ENCODE measurements around the gene FHIT.

Gene FHIT

DNA sequence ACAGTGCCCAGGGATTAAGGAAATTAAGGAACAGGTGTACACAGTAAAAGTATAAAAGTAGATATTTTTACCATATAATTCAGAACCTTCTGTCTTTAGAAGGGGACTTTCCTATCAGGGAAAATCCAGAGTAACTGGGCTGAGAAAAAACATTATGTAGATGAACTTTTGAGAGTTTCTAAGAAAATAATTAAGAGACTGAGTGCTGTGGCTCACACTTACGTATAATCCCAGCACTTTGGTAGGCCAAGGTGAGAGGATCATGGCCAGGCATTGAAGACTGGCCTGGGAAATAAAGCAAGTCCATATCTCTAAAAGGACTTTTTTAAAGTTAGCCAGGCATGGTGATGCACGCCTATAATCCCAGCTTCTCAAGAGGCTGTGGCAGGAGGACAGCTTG, 1021.8 kb downstream of the FHIT start:
- no peak overlapping the region for H3K27ac ChIP-seq
- DNase-seq (ENCODE audit: low read depth, low spot score), result no peak

GRCh38 chr3:60228823-60229222, 1022.4 kb downstream of the FHIT start:
- no peak for DNase-seq (ENCODE audit: low read depth, low spot score)
- H3K27ac ChIP-seq, result no peak overlapping the region

DNA sequence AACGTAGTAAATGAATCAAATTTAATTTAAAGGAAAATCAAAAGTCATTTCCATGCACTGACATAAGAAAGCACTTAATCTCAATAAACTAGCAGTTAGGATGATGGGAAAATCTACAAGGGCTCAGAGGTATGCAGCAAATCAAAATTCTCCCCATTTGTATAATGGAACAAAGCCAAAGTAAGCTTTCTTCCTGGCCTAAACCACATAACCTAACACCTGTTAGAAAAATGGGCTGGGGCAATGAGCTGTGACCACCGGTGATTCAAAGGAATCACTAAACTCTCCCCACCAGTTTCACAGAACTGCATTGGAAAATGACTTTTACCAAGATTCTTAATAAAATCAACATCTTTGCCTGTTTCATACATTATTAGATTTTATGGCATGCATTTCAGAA, 1024.3 kb downstream of the FHIT start:
- H3K27ac ChIP-seq, result no peak overlapping the region
- no peak for DNase-seq (ENCODE audit: low read depth, low spot score)

- no peak overlapping the region for H3K27ac ChIP-seq
- no peak for DNase-seq (ENCODE audit: low read depth, low spot score)
Measured at GRCh38 chr3:60225848-60226247, 1025.4 kb downstream of the FHIT start.

- DNase-seq (ENCODE audit: low read depth, low spot score), result no peak
- no peak overlapping the region for H3K27ac ChIP-seq
Measured at GRCh38 chr3:60220768-60221167, 1030.5 kb downstream of the FHIT start.

DNA sequence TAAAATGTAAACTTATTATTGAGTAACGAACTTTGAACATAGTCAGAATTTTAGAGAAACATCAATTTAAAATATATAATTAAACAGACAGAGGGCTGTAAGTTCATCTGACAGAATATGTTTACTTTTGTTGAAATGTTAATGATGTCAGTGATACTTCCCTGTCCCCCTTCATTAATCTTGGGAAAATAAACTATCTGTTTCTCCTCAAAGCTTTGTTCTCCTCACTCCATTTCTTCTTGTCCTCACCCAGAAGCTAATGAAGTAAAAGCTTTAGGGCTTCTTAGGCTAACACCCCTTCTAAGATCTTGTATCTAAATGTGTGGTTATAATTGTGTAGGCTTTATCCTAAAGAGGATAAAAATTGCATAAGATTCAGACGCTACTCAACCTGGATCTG, 1031.8 kb downstream of the FHIT start:
- H3K27ac ChIP-seq, result no peak overlapping the region
- DNase-seq (ENCODE audit: low read depth, low spot score), result no peak

GRCh38 chr3:60217156-60217911, 1033.9 kb downstream of the FHIT start:
- no peak for DNase-seq (ENCODE audit: low read depth, low spot score)
- no peak overlapping the region for H3K27ac ChIP-seq

DNA sequence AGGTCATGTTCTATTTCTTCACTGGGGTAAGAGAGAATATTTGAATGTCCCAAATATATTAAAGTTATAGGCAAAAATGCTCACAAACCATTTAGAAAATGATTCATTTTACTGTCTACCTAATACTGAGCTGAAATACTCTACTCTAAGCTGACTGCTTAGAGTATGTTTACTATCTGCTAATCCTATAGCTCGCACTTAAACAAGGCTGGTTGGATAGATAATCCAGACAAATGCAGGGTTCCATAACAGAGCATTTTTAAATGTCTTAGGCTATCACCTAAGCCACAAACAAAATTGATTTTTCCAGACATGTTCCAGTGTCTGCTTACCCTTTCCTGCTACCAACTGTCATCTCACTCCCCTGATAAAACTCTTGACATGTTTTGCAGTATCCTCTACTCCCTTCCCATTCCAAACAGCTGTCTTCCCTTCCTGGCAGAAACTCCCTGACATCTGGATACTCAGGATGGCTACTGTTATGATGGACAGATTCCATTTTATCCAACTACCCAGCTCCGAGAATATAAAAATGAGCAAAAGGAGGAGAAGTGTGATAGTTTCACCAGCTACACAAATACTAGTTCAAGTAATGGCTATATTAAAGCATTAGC, 1034.7 kb downstream of the FHIT start:
- H3K27ac ChIP-seq, result no peak overlapping the region
- DNase-seq (ENCODE audit: low read depth, low spot score), result no peak

DNA sequence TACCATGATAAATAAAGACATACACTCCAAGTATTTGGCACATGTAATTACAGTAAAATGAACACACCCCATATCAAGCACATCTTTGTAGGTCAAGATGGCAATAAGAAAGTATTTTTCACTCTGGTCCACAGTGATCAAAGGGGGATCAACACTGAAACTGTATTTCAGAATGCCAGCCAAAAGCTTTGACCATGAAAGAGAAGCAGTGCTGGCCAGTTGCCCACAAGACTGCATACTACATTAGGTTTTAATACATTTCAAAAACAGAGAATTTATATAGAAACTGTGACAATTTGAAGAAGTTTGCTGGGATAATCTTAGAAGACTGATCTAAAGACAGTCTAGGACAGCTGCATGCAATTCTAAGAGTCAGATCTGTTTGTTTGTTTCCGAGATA, 1035.3 kb downstream of the FHIT start:
- no peak for DNase-seq (ENCODE audit: low read depth, low spot score)
- no peak overlapping the region for H3K27ac ChIP-seq

GRCh38 chr3:60207905-60208304, 1043.3 kb downstream of the FHIT start:
- no peak for DNase-seq (ENCODE audit: low read depth, low spot score)
- no peak overlapping the region for H3K27ac ChIP-seq

DNA sequence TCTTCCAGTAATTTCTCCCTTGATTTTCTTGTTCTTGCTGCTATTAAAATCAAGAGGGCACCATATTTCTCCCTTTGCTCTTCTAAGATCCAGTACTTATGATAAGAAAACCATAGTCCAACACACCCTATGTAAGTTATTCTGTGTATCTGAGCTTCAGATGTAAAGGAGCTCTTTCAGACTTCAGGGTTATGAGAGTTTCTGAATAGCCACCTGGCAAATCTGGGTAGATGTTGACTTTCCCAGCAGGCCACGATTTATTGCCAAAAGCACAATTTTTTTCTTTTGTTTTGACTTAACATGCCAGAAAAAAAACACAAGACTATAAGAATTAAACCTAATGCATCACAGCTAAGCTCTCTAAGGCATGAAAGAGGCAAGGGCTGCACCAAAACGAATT, 1045.0 kb downstream of the FHIT start:
- no peak for DNase-seq (ENCODE audit: low read depth, low spot score)
- H3K27ac ChIP-seq, result no peak overlapping the region

GRCh38 chr3:60202052-60202726, 1049.1 kb downstream of the FHIT start:
- no peak for DNase-seq (ENCODE audit: low read depth, low spot score)
- no peak overlapping the region for H3K27ac ChIP-seq

DNA sequence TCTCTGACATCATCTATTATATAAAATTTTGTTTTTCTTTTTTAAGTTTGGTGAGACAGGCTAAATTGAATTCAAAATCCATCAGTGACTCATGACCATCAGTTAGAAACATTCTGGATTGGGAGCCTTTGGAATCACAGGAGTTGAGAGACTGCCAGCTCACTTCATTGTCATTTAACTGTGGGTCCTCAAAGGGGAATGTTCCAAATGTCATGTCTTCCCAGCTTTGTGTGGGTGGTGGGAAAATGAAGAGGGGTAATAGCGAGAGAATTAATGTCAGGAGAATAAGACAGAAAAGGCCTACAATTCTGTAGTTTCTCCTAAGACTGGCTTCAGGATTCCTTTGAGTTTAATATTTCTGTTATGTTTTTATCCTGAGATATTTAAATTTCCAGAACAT, 1051.9 kb downstream of the FHIT start:
- no peak overlapping the region for H3K27ac ChIP-seq
- DNase-seq (ENCODE audit: low read depth, low spot score), result no peak

GRCh38 chr3:60198179-60198720, 1053.0 kb downstream of the FHIT start:
- DNase-seq (ENCODE audit: low read depth, low spot score), result no peak
- no peak overlapping the region for H3K27ac ChIP-seq

GRCh38 chr3:60192297-60193114, 1058.7 kb downstream of the FHIT start:
- no peak for DNase-seq (ENCODE audit: low read depth, low spot score)
- no peak overlapping the region for H3K27ac ChIP-seq

GRCh38 chr3:60190073-60190472, 1061.2 kb downstream of the FHIT start:
- no peak overlapping the region for H3K27ac ChIP-seq
- DNase-seq (ENCODE audit: low read depth, low spot score), result no peak

DNA sequence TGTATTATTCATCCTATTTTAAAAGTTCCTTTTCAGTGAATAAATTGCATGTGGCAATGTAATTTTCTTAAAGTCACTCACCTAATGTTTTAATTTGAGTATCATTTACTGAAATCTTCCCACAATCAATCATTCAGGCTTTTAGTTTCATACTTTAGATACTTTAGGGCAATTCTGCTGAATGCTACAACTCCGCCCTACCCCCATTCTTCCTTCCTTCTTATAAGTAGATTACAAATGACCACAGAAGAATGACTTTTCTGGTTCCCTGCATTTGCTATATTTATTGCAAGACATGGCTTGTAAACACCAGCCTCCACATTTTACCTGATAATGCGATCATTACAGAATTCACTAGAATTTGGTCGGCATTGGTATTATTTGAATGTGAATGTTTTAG, 1061.9 kb downstream of the FHIT start:
- H3K27ac ChIP-seq, result no peak overlapping the region
- DNase-seq (ENCODE audit: low read depth, low spot score), result no peak

DNA sequence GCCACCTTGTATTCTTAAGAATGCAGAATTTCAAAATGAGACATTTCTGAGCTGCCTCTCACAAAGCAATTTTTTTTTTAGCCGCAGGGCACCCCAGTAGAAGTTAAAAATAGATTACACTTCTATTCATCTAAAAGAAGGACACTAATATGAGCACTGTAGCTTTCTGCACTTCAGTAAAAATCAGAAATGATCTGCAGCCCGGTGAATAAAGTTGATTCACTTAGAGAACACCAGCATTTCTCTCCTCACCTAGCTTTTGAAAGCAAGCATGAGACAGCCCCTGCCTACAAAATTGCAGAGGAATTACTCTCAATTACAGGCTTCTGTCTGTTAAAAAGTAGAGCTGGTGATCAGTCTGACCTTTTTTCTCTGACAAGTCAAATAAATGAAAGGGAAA, 1062.4 kb downstream of the FHIT start:
- H3K27ac ChIP-seq, result no peak overlapping the region
- DNase-seq (ENCODE audit: low read depth, low spot score), result no peak

- DNase-seq (ENCODE audit: low read depth, low spot score), result no peak
- no peak overlapping the region for H3K27ac ChIP-seq
Measured at GRCh38 chr3:60187343-60187742, 1063.9 kb downstream of the FHIT start.

GRCh38 chr3:60186359-60186758, 1064.9 kb downstream of the FHIT start:
- no peak for DNase-seq (ENCODE audit: low read depth, low spot score)
- H3K27ac ChIP-seq, result no peak overlapping the region

- no peak for DNase-seq (ENCODE audit: low read depth, low spot score)
- no peak overlapping the region for H3K27ac ChIP-seq
Measured at GRCh38 chr3:60185161-60185560, 1066.1 kb downstream of the FHIT start.

Measured in epithelial cell of prostate (primary cell).